Measurements from ENCODE around the gene TBC1D1. TPM values are rescaled to one million over a fixed set of nuclear protein-coding genes. Genes with fewer than 3 reads are reported as not detected.
A peak's percentile ranks its signal among the peaks of the same experiment; 100 is the strongest.
"Not testable (repeated sequence)": the region's sequence is repeated elsewhere in the genome, so short reads cannot be mapped to it uniquely, and the experiment has no call there.

TBC1D1 gene
- total RNA-seq, 1 experiment from 2014 or later, result 97.1 TPM

- Histone ChIP-seq H3K36me3 (no peaks in the 10 kb centered on the region), H3K4me3 (no peak overlapping the region), H3K27me3 (replicated peaks) (no peaks in the 10 kb centered on the region), H3K4me1 (replicated peaks) (peaks cover 5% of the 10 kb centered on the region), H3K9me3 (replicated peaks) (no peaks in the 10 kb centered on the region), H3K27ac (no peak overlapping the region)
- DNase-seq (ENCODE audit: low read depth in 1 of 2, low spot score in 2 of 2), result no peak
These were observed 62.3 kb downstream of the TBC1D1 start for GRCh38 chr4:37953156-37953555.

- Histone ChIP-seq H3K27ac (peak overlapping the region; percentile 65), H3K4me3 (no peak overlapping the region), H3K4me1 (replicated peaks) (peaks cover 5% of the 10 kb centered on the region), H3K36me3 (no peaks in the 10 kb centered on the region), H3K27me3 (replicated peaks) (no peaks in the 10 kb centered on the region), H3K9me3 (replicated peaks) (no peaks in the 10 kb centered on the region)
- peak; percentile 53 to 59 for DNase-seq (ENCODE audit: low read depth in 1 of 2, low spot score in 2 of 2)
These were observed 62.9 kb downstream of the TBC1D1 start for GRCh38 chr4:37953620-37954293.

DNA sequence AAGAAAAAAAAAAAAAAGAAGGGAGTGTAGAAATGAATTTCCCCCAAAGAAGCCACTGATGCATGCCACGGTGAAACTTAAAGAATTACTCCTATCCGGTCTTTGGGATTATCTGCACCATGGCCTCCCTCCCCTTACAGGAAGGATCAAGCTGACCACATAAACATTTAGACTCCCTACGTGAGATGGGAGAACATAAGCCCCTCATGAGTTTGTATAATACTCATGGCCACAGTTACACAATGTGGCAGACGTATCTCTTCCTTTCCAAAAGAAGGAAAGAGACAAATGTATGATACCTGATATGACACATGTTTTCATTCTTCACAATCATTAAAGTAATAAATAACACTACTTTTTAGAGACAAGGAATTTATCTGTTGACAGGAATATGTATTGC lies 66.1 kb downstream of the TBC1D1 start:
- Histone ChIP-seq H3K4me1 (replicated peaks) (peaks cover 5% of the 10 kb centered on the region), H3K4me3 (no peak overlapping the region)
- no peak for DNase-seq (ENCODE audit: low read depth in 1 of 2, low spot score in 2 of 2)

DNA sequence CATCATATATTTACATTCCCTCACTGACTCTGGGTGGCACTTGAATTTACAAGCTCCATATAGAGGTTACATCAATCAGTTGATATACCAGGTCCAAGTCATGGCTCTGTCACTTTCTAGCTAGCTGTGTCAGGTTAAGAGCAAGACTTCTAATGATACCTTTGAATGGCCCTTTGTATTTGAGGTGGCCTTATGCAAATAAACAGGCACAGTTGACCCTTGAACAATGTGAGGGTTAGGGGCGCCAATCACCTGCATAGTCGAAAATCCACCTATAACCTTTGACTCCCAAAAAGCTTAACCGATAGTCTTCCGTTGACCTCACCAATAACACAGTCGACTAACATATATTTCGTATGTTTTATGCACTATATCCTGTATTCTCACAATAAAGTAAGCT lies 68.0 kb downstream of the TBC1D1 start:
- no peaks in the 10 kb centered on the region for H3K36me3 ChIP-seq
- no peak overlapping the region for H3K4me3 ChIP-seq
- H3K27me3 ChIP-seq (replicated peaks), result no peaks in the 10 kb centered on the region
- peaks cover under 1% of the 10 kb centered on the region for H3K4me1 ChIP-seq (replicated peaks)
- no peak overlapping the region for H3K27ac ChIP-seq
- no peak for DNase-seq (ENCODE audit: low read depth in 1 of 2, low spot score in 2 of 2)
- no peaks in the 10 kb centered on the region for H3K9me3 ChIP-seq (replicated peaks)

More for the DNA sequence above, 66.1 kb downstream of the TBC1D1 start:
- no peaks in the 10 kb centered on the region for H3K36me3 ChIP-seq
- no peaks in the 10 kb centered on the region for H3K27me3 ChIP-seq (replicated peaks)
- no peaks in the 10 kb centered on the region for H3K9me3 ChIP-seq (replicated peaks)
- no peak overlapping the region for H3K27ac ChIP-seq

- Histone ChIP-seq H3K4me1 (replicated peaks) (no peaks in the 10 kb centered on the region), H3K9me3 (replicated peaks) (no peaks in the 10 kb centered on the region), H3K4me3 (no peak within 1 kb of the TSS), H3K36me3 (no peaks in the 10 kb centered on the region), H3K27ac (no peak within 1 kb of the TSS), H3K27me3 (replicated peaks) (no peaks in the 10 kb centered on the region)
- no peak for DNase-seq (ENCODE audit: low read depth in 1 of 2, low spot score in 2 of 2)
These were observed 69.2 kb downstream of the TBC1D1 start, which contains the start of gene PTTG2 for GRCh38 chr4:37960098-37960497. PTTG2 (plus strand) TSS chr4:37960398; CDS start chr4:37960435, 37 bp downstream.

DNA sequence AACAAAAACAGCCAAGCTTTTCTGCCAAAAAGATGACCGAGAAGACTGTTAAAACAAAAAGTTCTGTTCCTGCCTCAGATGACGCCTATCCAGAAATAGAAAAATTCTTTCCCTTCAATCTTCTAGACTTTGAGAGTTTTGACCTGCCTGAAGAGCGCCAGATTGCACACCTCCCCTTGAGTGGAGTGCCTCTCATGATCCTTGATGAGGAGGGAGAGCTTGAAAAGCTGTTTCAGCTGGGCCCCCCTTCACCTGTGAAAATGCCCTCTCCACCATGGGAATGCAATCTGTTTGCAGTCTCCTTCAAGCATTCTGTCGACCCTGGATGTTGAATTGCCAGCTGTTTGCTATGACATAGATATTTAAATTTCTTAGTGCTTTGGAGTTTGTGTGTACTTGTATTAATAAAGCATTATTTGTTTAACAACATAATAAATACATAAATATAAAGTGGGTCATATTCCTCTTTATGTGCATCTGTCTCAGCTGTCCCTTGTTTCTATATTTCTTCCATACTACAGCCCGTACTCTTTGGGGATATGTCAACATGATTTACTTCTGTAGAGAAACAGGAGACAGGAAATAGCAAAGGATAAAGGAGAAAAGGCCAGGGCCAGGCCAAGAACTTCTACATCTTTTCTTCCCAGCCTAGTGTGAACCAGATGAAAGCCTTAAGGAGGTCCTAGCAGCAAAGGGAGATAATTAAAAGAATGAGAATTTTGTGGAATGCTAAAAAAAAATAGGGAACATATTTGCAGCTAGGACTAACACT lies 70.0 kb downstream of the TBC1D1 start:
- DNase-seq (ENCODE audit: low read depth in 1 of 2, low spot score in 2 of 2), result no peak
- Histone ChIP-seq H3K9me3 (replicated peaks) (no peaks in the 10 kb centered on the region), H3K27ac (no peak overlapping the region), H3K4me1 (replicated peaks) (no peaks in the 10 kb centered on the region), H3K36me3 (no peaks in the 10 kb centered on the region), H3K27me3 (replicated peaks) (no peaks in the 10 kb centered on the region), H3K4me3 (no peak overlapping the region)

DNA sequence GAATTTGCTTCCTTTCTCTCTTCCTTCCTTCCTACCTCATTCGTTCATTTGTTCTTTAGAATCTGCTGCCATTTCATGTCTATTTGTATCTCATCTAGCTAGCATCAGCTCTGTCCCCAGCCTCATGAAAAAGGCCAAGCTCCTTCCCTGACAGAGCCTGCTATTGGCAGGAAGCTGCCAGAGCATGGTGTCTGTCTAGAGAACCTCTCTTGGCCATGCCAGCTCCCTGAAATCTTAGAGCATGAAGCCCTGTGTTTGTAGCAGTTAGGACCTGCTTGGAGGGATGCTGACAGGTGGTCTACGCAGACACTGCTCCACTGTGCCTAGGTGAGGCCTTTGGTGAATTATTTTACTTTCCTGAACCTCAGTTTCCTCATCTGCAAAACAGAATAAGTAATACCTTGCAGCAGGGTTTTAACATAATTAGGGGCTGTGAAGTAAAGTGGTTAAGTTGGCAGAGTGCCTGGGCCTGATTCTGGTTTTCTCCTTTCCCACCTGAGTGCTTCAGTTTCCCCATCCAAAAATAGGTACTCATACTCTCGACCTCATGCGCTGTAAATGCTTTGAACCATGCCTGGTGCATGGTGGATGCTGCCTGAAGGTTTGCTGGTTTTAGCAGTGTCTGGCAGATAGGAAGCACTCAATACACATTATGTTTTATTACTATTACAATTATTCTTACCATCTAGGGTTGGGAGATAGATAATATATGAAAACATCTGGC lies 74.0 kb downstream of the TBC1D1 start:
- H3K4me1 ChIP-seq (replicated peaks), result no peaks in the 10 kb centered on the region
- no peaks in the 10 kb centered on the region for H3K27me3 ChIP-seq (replicated peaks)
- DNase-seq (ENCODE audit: low read depth in 1 of 2, low spot score in 2 of 2), result no peak
- no peaks in the 10 kb centered on the region for H3K36me3 ChIP-seq
- no peak overlapping the region for H3K4me3 ChIP-seq
- no peaks in the 10 kb centered on the region for H3K9me3 ChIP-seq (replicated peaks)
- H3K27ac ChIP-seq, result no peak overlapping the region

DNA sequence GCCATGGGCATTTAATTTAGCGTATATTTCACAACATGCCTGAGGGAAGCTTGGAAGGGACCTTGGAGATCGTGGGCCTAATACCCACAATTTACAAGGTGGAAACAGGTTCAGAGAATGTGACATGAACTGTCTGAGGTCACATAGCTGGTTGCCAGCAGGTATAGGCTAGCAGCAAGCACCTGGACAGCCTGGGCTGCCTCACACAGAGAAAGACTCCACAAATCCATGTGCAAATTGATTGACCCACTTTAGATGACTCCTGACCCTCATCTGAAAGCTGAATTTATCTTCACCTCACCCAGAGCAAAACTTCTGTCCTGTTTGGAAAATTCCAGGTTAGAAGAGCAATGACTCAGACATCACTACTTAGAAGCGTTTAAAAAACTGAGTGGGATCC lies 75.2 kb downstream of the TBC1D1 start:
- Histone ChIP-seq H3K27ac (no peak overlapping the region), H3K27me3 (replicated peaks) (no peaks in the 10 kb centered on the region), H3K36me3 (no peaks in the 10 kb centered on the region), H3K4me1 (replicated peaks) (no peaks in the 10 kb centered on the region; the same call in 1 of the 2 replicates), H3K9me3 (replicated peaks) (no peaks in the 10 kb centered on the region), H3K4me3 (no peak overlapping the region)
- DNase-seq (ENCODE audit: low read depth in 1 of 2, low spot score in 2 of 2), result no peak

DNA sequence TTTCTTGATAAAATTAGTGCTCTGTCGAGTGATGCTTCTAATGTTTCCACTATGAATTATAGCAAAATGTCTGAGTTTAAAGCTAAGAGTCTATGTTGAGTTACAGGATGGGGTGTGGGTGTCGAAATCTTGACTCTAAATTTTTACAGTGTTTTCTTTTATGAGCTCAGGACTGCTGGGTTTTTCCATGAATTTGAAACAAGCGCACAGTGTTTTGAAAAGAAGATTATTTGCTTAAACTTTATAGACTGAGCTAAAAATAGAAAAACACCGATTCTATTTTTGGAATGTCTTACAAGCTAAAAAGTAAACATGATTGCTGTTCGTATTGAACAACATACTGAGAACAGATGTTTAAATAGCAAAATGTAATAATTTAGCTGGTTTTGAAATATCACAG lies 76.9 kb downstream of the TBC1D1 start:
- no peaks in the 10 kb centered on the region; the same call in 1 of the 2 replicates for H3K4me1 ChIP-seq (replicated peaks)
- no peak overlapping the region for H3K27ac ChIP-seq
- H3K36me3 ChIP-seq, result no peaks in the 10 kb centered on the region
- H3K27me3 ChIP-seq (replicated peaks), result no peaks in the 10 kb centered on the region
- no peaks in the 10 kb centered on the region for H3K9me3 ChIP-seq (replicated peaks)
- no peak for DNase-seq (ENCODE audit: low read depth in 1 of 2, low spot score in 2 of 2)
- no peak overlapping the region for H3K4me3 ChIP-seq

GRCh38 chr4:37968747-37969146 lies 77.9 kb downstream of the TBC1D1 start:
- no peak for DNase-seq (ENCODE audit: low read depth in 1 of 2, low spot score in 2 of 2)
- no peak overlapping the region for H3K4me3 ChIP-seq
- H3K4me1 ChIP-seq (replicated peaks), result no peaks in the 10 kb centered on the region; the same call in 1 of the 2 replicates
- H3K36me3 ChIP-seq, result no peaks in the 10 kb centered on the region
- no peaks in the 10 kb centered on the region for H3K9me3 ChIP-seq (replicated peaks)
- H3K27ac ChIP-seq, result no peak overlapping the region
- H3K27me3 ChIP-seq (replicated peaks), result no peaks in the 10 kb centered on the region

DNA sequence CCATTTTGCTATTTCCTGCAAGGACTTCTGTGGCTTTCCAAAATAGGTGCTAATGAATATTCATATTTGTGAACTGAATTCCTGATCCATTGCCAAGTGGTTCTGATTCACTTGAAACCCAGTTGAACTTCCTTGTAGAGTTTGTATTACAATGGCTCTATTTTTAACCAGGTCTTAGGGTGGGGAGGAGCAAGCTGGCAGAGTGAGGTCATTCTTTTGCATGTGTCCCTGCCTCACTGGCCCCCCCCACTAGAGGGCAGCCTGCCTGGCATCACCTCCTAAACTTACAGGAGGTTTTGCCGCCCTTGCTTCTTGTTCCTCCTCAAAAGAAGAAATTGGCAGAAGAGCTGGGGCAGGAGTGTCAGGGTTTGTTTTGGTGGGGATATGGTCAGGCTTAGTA lies 79.8 kb downstream of the TBC1D1 start:
- H3K27ac ChIP-seq, result no peak overlapping the region
- no peaks in the 10 kb centered on the region for H3K36me3 ChIP-seq
- no peaks in the 10 kb centered on the region for H3K9me3 ChIP-seq (replicated peaks)
- DNase-seq (ENCODE audit: low read depth in 1 of 2, low spot score in 2 of 2), result peak; percentile 30 to 52
- no peak overlapping the region for H3K4me3 ChIP-seq
- H3K27me3 ChIP-seq (replicated peaks), result no peaks in the 10 kb centered on the region
- H3K4me1 ChIP-seq (replicated peaks), result no peaks in the 10 kb centered on the region; the same call in 1 of the 2 replicates

DNA sequence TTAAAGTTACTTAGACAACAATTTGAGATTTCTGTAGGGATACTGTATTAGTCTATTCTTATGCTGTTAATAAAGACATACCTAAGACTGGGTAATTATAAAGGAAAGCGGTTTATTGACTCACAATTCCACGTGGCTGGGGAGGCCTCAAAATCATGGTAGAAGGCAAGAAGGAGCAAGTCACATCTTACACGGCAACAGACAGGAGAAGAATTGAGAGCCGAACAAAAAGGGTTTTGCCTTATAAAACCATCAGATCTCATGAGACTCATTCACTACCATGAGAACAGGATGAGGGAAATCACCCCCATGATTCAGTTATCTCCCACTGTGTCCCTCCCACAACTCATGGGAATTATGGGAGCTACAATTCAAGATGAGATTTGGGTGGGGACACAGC lies 80.3 kb downstream of the TBC1D1 start:
- no peak for DNase-seq (ENCODE audit: low read depth in 1 of 2, low spot score in 2 of 2)
- Histone ChIP-seq H3K9me3 (replicated peaks) (no peaks in the 10 kb centered on the region), H3K4me3 (no peak overlapping the region), H3K36me3 (no peaks in the 10 kb centered on the region), H3K27ac (no peak overlapping the region), H3K4me1 (replicated peaks) (no peaks in the 10 kb centered on the region; the same call in 1 of the 2 replicates), H3K27me3 (replicated peaks) (no peaks in the 10 kb centered on the region)

GRCh38 chr4:37973441-37973840 lies 82.6 kb downstream of the TBC1D1 start:
- Histone ChIP-seq H3K4me1 (replicated peaks) (peaks cover 2% of the 10 kb centered on the region), H3K27me3 (replicated peaks) (no peaks in the 10 kb centered on the region), H3K36me3 (peaks cover 4% of the 10 kb centered on the region), H3K4me3 (no peak overlapping the region), H3K9me3 (replicated peaks) (no peaks in the 10 kb centered on the region), H3K27ac (no peak overlapping the region)
- DNase-seq (ENCODE audit: low read depth in 1 of 2, low spot score in 2 of 2), result no peak

DNA sequence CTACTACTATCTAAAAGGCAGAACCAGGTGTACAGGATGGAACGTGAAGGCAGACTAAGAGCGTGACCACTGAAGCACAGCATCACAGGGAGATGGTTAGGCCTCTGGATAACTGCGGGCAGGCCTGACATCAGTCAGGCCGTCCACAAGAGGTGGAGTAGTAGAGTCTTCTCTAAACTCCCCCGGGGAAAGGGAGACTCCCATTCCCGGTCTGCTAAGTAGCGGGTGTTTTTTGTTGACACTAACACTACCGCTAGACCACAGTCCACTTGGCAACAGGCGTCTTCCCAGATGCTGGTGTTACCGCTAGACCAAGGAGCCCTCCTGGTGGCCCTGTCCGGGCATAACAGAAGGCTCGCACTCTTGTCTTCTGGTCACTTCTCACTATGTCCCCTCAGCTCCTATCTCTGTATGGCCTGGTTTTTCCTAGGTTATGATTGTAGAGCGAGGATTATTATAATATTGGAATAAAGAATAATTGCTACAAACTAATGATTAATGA lies 84.5 kb downstream of the TBC1D1 start:
- not testable (repeated sequence) for H3K4me3 ChIP-seq; H3K27ac ChIP-seq; DNase-seq (ENCODE audit: low read depth in 1 of 2, low spot score in 2 of 2); H3K27me3 ChIP-seq (replicated peaks); H3K36me3 ChIP-seq; H3K9me3 ChIP-seq (replicated peaks); H3K4me1 ChIP-seq (replicated peaks)

All from SJSA1 (cell line).